HepG2 (cell line): ENCODE results near the gene AXIN1. TPM values are rescaled to one million over a fixed set of nuclear protein-coding genes. Genes with fewer than 3 reads are reported as not detected.
A peak's percentile ranks its signal among the peaks of the same experiment; 100 is the strongest.

Experiments used
- ATAD3A ChIP-seq: sonication (generic); formaldehyde crosslinking; IDR thresholded peaks from 2 replicates; pipeline ENCODE4 v1.4.0; 2020; ENCODE audit warnings: missing genetic modification reagents
- ATF1 ChIP-seq: IDR thresholded peaks from 2 replicates; pipeline ENCODE4 v1.6.1; 2016; ENCODE audit warnings: mild to moderate bottlenecking, control low read depth
- CEBPG ChIP-seq: IDR thresholded peaks from 2 replicates; pipeline ENCODE4 v1.6.1; 2016
- DMAP1 ChIP-seq: IDR thresholded peaks from 2 replicates; pipeline ENCODE4 v1.6.1; 2016
- ERF ChIP-seq: IDR thresholded peaks from 2 replicates; pipeline ENCODE4 v1.6.1; 2018; ENCODE audit warnings: missing biosample characterization, missing genetic modification reagents
- FOXP1 ChIP-seq, 2 experiments: fragments of 450-650 bp in 1 of 2; IDR thresholded peaks; 2 replicates each; pipeline ENCODE4 v1.6.1; 2017 to 2018; ENCODE audit warnings: antibody characterized with exemption in 1 of 2
- GATAD1 ChIP-seq: IDR thresholded peaks from 2 replicates; pipeline ENCODE4 v1.6.1; 2016; ENCODE audit warnings: missing genetic modification reagents, missing compliant biosample characterization
- HNF4A ChIP-seq: sonication (generic); formaldehyde crosslinking; IDR thresholded peaks from 2 replicates; pipeline ENCODE4 v1.4.0; 2020; ENCODE audit warnings: missing genetic modification reagents
- KDM3A ChIP-seq: IDR thresholded peaks from 2 replicates; pipeline ENCODE4 v1.6.1; 2018; ENCODE audit warnings: low read depth, missing compliant biosample characterization
- MEF2D ChIP-seq: sonication (generic); formaldehyde crosslinking; IDR thresholded peaks from 2 replicates; pipeline ENCODE4 v1.5.1; 2020; ENCODE audit warnings: mild to moderate bottlenecking, missing genetic modification reagents
- NFKB2 ChIP-seq: sonication (generic); formaldehyde crosslinking; IDR thresholded peaks from 2 replicates; pipeline ENCODE4 v1.4.0; 2020; ENCODE audit warnings: missing genetic modification reagents, borderline replicate concordance
- NONO ChIP-seq, 2 experiments: fragments of 450-650 bp in 1 of 2; sonication (generic) in 1 of 2; formaldehyde crosslinking in 1 of 2; IDR thresholded peaks in 1 of 2; conservative IDR thresholded peaks in 1 of 2; 2 replicates each; pipeline versions ENCODE4 v1.6.1 to v1.8.0; 2017 to 2022; ENCODE audit warnings: mild to moderate bottlenecking in 1 of 2, missing genetic modification reagents in 1 of 2, moderate library complexity in 1 of 2
- PRPF4 ChIP-seq: fragments of 200-400 bp; formaldehyde crosslinking; IDR thresholded peaks from 2 replicates; pipeline ENCODE4 v1.6.1; 2016; ENCODE audit warnings: low read length, low read depth; ENCODE audit not compliant: poor library complexity, severe bottlenecking
- RCOR2 ChIP-seq: IDR thresholded peaks from 2 replicates; pipeline ENCODE4 v1.6.1; 2016; ENCODE audit warnings: missing biosample characterization, missing genetic modification reagents
- REPIN1 ChIP-seq: sonication (generic); formaldehyde crosslinking; IDR thresholded peaks from 2 replicates; pipeline ENCODE4 v1.8.0; 2022; ENCODE audit warnings: missing genetic modification reagents, low read depth, mild to moderate bottlenecking, borderline replicate concordance
- SALL1 ChIP-seq: sonication (generic); formaldehyde crosslinking; IDR thresholded peaks from 2 replicates; pipeline ENCODE4 v1.8.0; 2022; ENCODE audit warnings: mild to moderate bottlenecking, missing genetic modification reagents
- SRY ChIP-seq: sonication (generic); formaldehyde crosslinking; IDR thresholded peaks from 2 replicates; pipeline ENCODE4 v1.8.0; 2022; ENCODE audit warnings: mild to moderate bottlenecking, missing genetic modification reagents
- TBL1XR1 ChIP-seq: fragments of 150-350 bp; IDR thresholded peaks from 2 replicates; pipeline ENCODE4 v1.6.1; 2014; ENCODE audit warnings: borderline replicate concordance, low read length; ENCODE audit not compliant: partially characterized antibody
- ZFP36 ChIP-seq: fragments of 150-350 bp; IDR thresholded peaks from 2 replicates; pipeline ENCODE4 v1.6.1; 2018; ENCODE audit warnings: borderline replicate concordance, low read length, low read depth; ENCODE audit not compliant: partially characterized antibody
- ZFP41 ChIP-seq: sonication (generic); formaldehyde crosslinking; IDR thresholded peaks from 2 replicates; pipeline ENCODE4 v1.4.0; 2020; ENCODE audit warnings: mild to moderate bottlenecking, missing genetic modification reagents, borderline replicate concordance
- ZNF121 ChIP-seq: sonication (generic); formaldehyde crosslinking; IDR thresholded peaks from 2 replicates; pipeline ENCODE4 v1.5.0; 2020; ENCODE audit warnings: mild to moderate bottlenecking, missing genetic modification reagents
- ZNF235 ChIP-seq: sonication (generic); formaldehyde crosslinking; IDR thresholded peaks from 2 replicates; pipeline ENCODE4 v1.8.1; 2023; ENCODE audit warnings: mild to moderate bottlenecking, missing genetic modification reagents, borderline replicate concordance
- ZNF331 ChIP-seq: sonication (generic); formaldehyde crosslinking; IDR thresholded peaks from 2 replicates; pipeline ENCODE4 v1.4.0; 2020; ENCODE audit warnings: missing genetic modification reagents
- ZNF33B ChIP-seq: sonication (generic); formaldehyde crosslinking; IDR thresholded peaks from 2 replicates; pipeline ENCODE4 v1.5.1; 2020; ENCODE audit warnings: mild to moderate bottlenecking, missing genetic modification reagents
- ZNF446 ChIP-seq: sonication (generic); formaldehyde crosslinking; IDR thresholded peaks from 2 replicates; pipeline ENCODE4 v1.5.0; 2020; ENCODE audit warnings: mild to moderate bottlenecking, missing genetic modification reagents
- ZNF619 ChIP-seq: sonication (generic); formaldehyde crosslinking; IDR thresholded peaks from 2 replicates; pipeline ENCODE4 v1.4.0; 2020; ENCODE audit warnings: mild to moderate bottlenecking, missing genetic modification reagents
- ZNF776 ChIP-seq: sonication (generic); formaldehyde crosslinking; IDR thresholded peaks from 2 replicates; pipeline ENCODE4 v1.4.0; 2020; ENCODE audit warnings: mild to moderate bottlenecking, missing genetic modification reagents
- ZNF883 ChIP-seq: sonication (generic); formaldehyde crosslinking; IDR thresholded peaks from 2 replicates; pipeline ENCODE4 v1.5.1; 2020; ENCODE audit warnings: mild to moderate bottlenecking, missing genetic modification reagents; ENCODE audit errors: not compliant biosample characterization
- polyA plus RNA-seq, 8 experiments: library from polyadenylated mRNA; depleted of rRNA in 3 of 8; stranded (reverse) in 7 of 8; unstranded in 1 of 8; fragments of >200 nt; fragmentation: Illumina TruSeq in 4 of 8; extraction: Trizol in 4 of 8; gene quantifications; 2 replicates each; pipeline versions ENCODE4 v1.2.1 to v1.2.3, GENCODE V29; 2011 to 2016; ENCODE audit warnings: low read depth in 4 of 8, missing spikeins in 1 of 8, mixed read lengths in 1 of 8; ENCODE audit not compliant: insufficient read depth in 1 of 8
- total RNA-seq, 5 experiments: library from RNA; depleted of rRNA; stranded (reverse); fragments of >200 nt; fragmentation: Illumina TruSeq; extraction: Trizol; gene quantifications; 2 replicates each; pipeline ENCODE4 v1.2.3, GENCODE V29; 2016; ENCODE audit warnings: low read depth in 1 of 5
- TF ChIP-seq, protein P1 (sequence below): sonication (generic); formaldehyde crosslinking; IDR thresholded peaks from 2 replicates; pipeline ENCODE4 v1.4.0; 2020; ENCODE audit warnings: low read depth, missing genetic modification reagents

Gene AXIN1
- total and polyA plus RNA-seq, 2 of the 13 experiments (the other 11 are each of a cell fraction or from before 2014, with no cell fraction given), result 24.0 to 26.0 TPM

DNA sequence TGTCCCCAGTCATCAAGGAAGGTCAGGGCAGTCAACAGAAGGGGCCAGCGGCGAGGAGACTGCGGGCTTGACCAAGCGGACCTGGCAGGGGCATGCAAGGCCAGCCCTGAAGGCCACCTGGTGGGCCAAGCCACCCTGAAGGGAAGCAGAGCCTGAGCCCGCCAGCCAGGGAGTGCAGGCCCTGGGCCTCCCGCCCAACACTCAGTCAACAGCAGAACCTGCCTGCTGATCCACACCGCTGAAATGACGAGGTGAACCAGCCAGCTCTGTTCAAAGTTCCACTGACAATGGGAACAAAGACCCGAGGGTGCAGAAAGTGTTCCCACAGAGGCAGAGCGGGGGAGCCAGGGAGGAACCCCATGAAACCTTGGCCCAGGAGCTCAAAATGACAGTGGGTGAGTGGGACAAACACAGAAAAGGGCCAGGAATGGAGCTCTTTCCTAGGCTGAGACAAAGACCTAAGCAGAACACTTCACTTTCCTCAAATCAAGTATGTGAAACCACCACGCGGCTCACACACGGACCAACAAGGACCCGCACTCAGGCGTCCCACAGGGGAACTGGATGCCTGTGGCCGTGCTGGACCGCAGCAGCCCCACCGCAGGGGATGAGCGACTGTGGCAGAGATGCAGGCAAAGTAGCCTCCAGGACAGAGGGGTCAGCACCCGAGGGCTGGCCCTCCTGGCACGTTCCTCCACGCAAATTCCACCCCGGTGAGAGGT, 12.0 kb downstream of the AXIN1 start (continued):
- peak; percentile 59; the same call in 1 of the 2 replicates for TF ChIP-seq NFKB2 (CRISPR knock-in tag)
- peak; percentile 46 for TF ChIP-seq ZNF883 (CRISPR knock-in tag)
- TF ChIP-seq KDM3A (CRISPR knock-in tag), result no peak
- TF ChIP-seq ZNF446 (CRISPR knock-in tag), result no peak
- no peak for TF ChIP-seq TBL1XR1
- no peak for TF ChIP-seq NONO (IDR thresholded peaks at IDR 0.05)
- TF ChIP-seq NONO (CRISPR knock-in tag; conservative IDR thresholded peaks at IDR 0.05), result peak; percentile 58
- peak; percentile 30; the same call in 1 of the 2 replicates for TF ChIP-seq RCOR2 (CRISPR knock-in tag)
- no peak for TF ChIP-seq FOXP1 (IDR thresholded peaks at IDR 0.05)
- TF ChIP-seq FOXP1 (CRISPR knock-in tag; IDR thresholded peaks at IDR 0.05), result no peak
- TF ChIP-seq ZNF619 (CRISPR knock-in tag), result 0 out of 2 replicates have a peak, but pooled peaks have one; percentile 42
- peak; percentile 54 for TF ChIP-seq PRPF4
- no peak for TF ChIP-seq ATAD3A
- TF ChIP-seq ZFP41, result no peak
- 0 out of 2 replicates have a peak, but pooled peaks have one; percentile 17 for TF ChIP-seq REPIN1 (CRISPR knock-in tag)
- TF ChIP-seq SRY (CRISPR knock-in tag), result 0 out of 2 replicates have a peak, but pooled peaks have one; percentile 47
- TF ChIP-seq, protein P1, sequence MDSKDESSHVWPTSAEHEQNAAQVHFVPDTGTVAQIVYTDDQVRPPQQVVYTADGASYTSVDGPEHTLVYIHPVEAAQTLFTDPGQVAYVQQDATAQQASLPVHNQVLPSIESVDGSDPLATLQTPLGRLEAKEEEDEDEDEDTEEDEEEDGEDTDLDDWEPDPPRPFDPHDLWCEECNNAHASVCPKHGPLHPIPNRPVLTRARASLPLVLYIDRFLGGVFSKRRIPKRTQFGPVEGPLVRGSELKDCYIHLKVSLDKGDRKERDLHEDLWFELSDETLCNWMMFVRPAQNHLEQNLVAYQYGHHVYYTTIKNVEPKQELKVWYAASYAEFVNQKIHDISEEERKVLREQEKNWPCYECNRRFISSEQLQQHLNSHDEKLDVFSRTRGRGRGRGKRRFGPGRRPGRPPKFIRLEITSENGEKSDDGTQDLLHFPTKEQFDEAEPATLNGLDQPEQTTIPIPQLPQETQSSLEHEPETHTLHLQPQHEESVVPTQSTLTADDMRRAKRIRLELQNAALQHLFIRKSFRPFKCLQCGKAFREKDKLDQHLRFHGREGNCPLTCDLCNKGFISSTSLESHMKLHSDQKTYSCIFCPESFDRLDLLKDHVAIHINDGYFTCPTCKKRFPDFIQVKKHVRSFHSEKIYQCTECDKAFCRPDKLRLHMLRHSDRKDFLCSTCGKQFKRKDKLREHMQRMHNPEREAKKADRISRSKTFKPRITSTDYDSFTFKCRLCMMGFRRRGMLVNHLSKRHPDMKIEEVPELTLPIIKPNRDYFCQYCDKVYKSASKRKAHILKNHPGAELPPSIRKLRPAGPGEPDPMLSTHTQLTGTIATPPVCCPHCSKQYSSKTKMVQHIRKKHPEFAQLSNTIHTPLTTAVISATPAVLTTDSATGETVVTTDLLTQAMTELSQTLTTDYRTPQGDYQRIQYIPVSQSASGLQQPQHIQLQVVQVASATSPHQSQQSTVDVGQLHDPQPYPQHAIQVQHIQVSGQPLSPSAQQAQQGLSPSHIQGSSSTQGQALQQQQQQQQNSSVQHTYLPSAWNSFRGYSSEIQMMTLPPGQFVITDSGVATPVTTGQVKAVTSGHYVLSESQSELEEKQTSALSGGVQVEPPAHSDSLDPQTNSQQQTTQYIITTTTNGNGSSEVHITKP, result no peak
- TF ChIP-seq ZNF235 (CRISPR knock-in tag), result no peak
- TF ChIP-seq ATF1, result no peak
- peak; percentile 49; the same call in 1 of the 2 replicates for TF ChIP-seq ERF (CRISPR knock-in tag)
- TF ChIP-seq ZNF33B (CRISPR knock-in tag), result no peak
- TF ChIP-seq SALL1 (CRISPR knock-in tag), result peak; percentile 79
- TF ChIP-seq ZFP36, result no peak
- TF ChIP-seq GATAD1 (CRISPR knock-in tag), result no peak
- TF ChIP-seq ZNF121, result peak; percentile 77; the same call in 1 of the 2 replicates
- peak; percentile 100 for TF ChIP-seq ZNF331
- peak; percentile 80 for TF ChIP-seq HNF4A (CRISPR knock-in tag)
- TF ChIP-seq ZNF776 (CRISPR knock-in tag), result no peak
- peak; percentile 25; the same call in 1 of the 2 replicates for TF ChIP-seq CEBPG (CRISPR knock-in tag)
- peak; percentile 66; the same call in 1 of the 2 replicates for TF ChIP-seq MEF2D (CRISPR knock-in tag)
- TF ChIP-seq DMAP1 (CRISPR knock-in tag), result 0 out of 2 replicates have a peak, but pooled peaks have one; percentile 53
